ENCODE data around the gene GRIK1.

- TF ChIP-seq CTCF (conservative IDR thresholded peaks at IDR 0.05 in 1 of 2, IDR thresholded peaks at IDR 0.05 in 1 of 2; ENCODE audit: extremely low read depth in 1 of 2, insufficient read depth in 1 of 2, low read depth in 1 of 2, low read length in 2 of 2) = no peak
- TF ChIP-seq EZH2 (IDR thresholded peaks at IDR 0.05; ENCODE audit: borderline replicate concordance, low read length) = no peak
Measured at GRCh38 chr21:29951911-29952310, 12.1 kb upstream of the GRIK1 start.
